GM19324 (cell line): ENCODE results near the gene GRIPAP1.

Source experiments
- ATAC-seq: cut with Tn5 transposase; IDR thresholded peaks from one replicate; pipeline ENCODE4 v1.9.1; 2021; ENCODE audit warnings: mild to moderate bottlenecking, moderate library complexity; ENCODE audit not compliant: unreplicated experiment, low FRiP score

The GRIPAP1 gene

DNA sequence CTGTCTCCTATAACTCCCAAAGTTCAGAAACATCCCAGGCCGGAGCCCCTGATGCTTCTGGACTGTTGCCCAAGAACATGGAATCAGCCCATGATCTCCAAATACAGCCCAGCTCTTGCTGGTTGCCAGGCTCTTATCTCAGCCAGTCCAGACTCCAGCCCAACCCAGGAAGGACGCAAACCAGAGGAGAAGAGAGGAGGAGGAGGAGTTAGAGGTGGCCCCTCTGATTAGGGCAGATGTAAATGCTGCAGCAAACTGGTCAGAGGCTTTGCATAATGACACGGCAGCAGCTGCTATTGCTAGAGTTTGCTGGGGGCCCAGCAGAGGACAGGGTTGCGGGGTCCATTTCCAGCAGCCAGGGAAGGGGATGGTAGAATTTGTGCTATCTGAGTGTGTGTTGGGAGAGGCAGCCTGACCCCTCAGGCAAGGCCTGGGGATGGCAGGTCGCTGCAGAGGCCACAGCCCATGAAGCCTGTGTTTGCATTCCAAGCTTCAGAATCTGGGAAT is 40.4 kb downstream of the GRIPAP1 start:
- ATAC-seq = no peak

DNA sequence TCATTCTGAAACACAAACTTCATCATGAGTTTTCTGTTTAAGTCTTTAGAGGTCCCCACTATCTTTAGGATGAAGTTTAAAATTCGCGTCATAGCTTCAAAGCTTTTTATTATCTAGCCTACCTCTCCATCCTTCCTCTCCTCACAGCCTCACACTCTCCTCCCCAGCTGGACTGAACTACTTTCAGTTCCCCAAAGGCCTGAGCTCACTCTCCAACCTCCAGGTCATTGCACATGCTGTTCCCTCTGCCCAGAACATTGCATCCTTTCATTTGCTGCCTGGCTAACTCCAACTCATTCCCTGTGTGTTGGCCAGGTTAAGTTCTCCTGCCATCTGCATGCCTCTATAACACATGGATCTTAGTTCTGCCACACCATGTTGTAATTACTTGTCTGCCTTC is 41.8 kb downstream of the GRIPAP1 start:
- ATAC-seq = no peak

DNA sequence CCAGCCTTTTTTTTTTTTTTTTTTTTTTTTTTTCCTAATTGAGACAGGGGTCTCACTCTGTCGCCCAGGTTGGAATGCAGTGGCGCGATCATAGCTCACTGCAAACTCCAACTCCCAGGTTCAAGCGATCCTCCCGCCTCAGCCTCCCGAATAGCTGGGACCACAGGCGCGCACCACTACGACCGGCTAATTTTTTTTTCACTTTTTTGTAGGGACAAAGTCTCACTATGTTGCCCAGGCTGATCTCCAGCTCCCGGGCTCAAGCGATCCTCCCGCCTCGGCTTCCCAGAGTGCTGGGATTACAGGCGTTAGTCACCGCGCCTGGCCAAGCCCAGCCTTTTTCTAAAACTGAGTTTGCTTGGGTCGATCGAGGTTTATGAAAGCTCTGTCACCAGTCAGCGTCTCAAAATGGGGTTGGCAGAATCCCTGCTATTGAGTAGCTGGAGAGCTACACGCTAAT is 43.4 kb downstream of the GRIPAP1 start:
- no peak for ATAC-seq

DNA sequence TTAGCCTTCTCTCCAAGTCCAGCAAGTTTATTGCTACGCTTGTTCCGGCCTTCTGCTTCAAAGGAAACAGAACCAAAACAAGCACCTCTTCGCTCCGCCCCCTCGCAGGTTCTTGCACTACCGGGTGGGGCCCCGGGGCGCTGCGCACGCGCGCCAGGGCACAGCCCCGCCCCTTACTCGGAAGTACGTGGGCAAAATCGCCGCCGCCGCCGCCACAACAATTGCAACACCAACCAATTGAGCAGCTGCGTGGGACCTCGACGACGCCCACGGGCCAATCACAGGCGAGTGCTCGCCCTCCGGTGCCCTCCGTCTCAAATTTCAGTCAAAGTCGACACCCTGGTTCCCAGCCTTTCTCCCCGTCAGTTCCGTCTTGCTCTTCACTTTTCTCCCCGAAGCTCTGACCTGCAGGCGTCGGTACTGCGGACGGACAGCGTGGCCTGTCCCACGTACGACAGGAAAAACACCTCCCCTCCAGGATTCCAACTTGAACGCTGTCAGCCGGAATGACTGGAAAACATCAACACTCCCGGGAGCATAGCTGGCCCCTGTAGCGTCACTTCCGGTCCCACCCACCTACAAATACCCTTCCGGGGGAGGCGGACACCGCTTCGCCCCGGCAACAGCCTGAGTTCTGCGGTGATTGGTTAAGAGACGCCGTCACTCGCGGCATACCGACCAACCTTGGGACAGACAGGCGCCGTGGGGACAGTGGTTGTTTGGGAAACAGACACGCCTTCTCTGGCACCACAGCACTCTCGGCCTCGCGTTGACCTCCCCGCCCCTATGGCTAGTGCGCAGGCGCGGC is 44.0 kb downstream of the GRIPAP1 start:
- peak; percentile 88 for ATAC-seq

DNA sequence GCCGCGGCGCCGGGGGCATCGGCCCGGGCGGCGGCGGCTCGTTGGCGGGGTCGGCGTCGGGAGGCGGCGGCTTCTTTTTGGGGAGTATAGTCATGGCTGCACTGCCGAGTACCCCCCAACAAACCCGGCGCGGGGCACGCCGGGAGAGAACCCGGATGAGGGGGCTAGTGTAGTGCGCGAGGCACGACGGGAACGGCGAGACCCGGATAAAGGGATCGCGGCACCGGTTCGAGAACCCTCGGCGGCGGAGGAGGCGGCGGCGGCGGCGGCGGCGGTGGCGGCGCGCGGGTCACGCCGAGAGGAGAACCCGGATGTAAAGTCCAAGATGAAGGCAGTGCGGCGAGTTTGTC is 44.6 kb downstream of the GRIPAP1 start, which contains the start of gene OTUD5:
Gene OTUD5 (minus strand): TSS at position 131 of the 350 bp plus-strand sequence. CDS start 37 bp downstream, at position 94.
- ATAC-seq = peak; percentile 34

DNA sequence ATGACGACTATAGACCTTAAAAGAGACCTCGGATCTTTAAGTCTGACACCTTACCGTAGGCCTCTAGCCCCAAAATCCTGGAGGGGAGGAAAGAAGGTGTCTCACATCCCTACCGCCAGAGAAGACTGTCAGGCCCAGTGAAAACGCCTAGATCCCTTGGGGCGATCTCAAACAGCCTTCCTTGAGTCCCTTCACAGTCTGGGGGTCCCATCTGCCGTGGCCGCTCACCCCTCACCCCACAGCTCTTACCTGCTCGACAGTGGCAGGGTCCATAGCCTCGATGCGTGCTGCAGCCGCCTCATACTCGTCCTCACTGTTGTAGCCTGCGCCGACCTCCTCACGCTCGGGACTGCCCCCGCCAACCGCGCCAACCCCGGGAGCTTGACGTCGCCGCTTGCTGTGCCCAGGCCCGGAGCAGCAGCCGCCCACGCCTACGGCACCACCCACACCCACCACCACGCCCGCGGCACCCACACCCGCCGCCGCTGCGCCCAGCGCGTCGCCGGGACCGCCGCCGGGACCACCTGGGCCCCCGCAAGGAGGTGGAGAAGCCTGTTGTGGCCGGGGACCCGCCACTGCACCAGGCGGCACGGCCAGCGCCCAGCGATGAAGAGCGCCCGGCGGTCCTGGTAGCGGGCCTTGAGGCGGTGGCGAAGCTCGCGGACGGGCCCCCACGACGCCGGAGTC is 45.2 kb downstream of the GRIPAP1 start:
- ATAC-seq = no peak

DNA sequence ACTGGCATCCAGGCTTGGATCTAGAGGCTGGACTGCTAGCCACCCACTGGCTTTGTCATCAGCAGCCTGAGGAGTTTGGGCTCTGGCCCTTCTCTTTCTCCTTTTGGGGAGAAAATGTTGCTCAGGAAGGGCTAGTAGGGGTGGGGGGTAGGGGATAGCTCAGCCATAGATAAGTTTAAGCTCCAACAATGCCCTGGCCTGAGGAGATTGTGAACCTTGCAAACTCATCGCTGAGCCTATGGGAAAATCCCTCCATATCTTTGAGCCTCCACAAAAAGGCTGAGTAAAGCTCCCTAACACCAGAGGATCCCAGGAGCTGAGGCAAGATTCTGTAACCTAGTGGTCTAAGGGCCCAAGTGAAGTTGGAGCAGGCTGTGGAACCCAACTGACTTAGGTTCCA is 53.5 kb downstream of the GRIPAP1 start:
- no peak for ATAC-seq

DNA sequence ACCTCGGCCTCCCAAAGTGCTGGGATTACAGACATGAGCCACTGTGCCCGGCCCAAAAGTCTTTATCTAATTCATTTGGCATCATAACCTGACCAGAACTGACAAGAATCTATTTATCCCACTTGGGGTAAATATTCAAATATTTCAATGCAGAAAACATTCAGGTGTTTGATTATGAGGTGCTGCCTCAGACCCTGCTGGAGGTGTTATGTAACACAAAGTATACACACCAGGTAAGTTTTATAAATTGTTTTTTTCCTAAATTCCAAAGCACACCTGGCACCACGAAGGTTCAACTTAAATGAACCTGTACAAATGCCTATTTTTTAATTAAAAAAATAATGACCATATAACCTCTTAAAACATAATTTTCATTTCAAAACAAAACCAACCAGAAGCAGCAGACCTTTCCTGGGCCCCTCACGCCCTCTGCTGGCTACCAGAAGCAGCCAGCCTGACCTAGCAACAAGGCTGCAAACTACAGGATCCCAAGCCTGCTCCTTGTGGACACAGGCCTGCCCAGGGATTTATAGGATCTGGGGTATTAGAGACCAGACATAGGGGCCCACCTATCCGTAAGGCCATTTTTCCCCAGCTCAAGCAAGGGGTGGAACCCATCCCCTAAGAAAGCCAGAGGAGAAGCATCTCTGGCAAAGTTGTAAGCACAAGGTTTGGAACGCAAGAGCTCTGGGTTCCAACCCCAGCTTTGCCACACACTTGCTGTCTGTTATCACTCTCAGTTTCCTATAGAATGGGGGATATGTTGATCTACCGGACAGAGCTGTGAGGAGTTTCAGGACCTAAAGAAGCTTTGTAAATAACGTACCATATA is 56.3 kb downstream of the GRIPAP1 start:
- ATAC-seq = no peak

DNA sequence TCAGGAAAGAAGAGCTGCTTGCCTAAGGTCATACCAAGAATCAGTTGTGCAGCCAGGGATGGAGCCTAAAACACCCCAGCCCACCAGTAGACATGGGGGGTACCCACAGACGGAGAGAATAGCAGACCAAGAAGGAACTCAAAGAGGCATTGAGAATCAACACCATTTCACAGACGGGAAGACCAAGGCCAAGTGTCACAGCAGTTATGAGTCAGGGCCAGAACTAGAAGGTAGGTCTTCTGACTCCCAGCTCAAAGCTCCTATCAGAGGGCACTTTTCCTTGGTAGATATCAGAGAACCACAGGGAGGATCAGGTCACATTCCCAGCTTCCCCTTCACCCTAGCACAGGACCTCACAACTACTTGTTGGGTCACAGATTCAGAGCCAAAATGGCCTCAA is 59.2 kb downstream of the GRIPAP1 start:
- no peak for ATAC-seq

DNA sequence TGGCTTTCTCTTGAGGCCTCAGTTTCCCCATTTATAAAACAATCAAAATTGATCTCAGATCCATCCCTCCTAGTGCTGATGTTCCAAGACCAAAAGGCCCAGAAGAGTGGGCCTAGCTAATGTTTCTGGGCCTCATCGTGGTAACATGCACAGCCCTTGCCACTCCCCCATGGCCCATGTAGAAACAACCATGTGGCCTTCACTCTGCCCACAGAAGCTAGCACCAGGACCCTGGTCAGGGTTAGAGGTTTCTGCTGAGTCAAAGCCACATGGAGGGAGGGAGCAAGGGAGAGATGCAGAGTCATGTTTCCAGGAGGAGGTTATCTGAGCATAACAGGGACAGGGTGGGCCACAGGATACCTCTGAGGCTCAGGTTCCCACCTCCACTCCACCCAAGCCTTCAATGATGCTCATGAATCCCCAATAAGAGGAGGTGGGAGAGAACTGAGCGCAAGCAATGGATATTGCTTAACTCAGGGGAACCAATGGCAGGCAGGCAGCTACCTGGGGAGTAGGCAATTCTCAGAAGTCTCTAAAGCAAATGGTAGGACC is 61.6 kb downstream of the GRIPAP1 start:
- ATAC-seq = no peak

DNA sequence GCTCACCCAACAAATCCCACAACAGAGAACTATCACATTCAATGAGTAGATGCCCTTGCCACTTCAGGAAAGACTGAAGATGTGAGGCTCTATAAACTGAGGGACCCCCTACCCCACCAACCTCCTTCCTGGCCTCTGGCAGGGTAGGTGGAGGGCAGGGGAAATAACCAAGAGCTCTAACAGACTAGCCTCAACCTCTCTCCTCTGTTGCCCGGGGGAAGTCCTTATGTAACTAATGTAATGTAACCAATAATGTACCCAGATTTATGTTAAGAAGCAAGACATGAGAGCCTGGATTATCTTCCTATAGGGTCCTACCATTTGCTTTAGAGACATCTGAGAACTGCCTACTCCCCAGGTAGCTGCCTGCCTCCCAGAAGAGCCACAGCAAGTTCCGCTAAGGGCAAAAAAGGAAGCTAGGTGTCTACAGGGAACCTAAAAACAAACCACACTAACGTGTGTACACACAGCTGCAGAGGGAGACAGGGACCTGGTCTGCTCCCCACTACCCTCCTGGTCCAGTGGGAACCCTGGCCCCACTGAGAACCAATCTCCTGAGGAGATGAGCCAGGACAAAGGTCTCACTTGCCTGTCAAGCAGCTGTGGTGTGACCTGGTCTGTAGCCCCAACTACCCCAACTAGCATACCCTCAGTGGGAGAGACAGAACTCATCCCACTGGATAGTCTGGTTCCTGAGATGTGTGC is 62.4 kb downstream of the GRIPAP1 start:
- no peak for ATAC-seq

DNA sequence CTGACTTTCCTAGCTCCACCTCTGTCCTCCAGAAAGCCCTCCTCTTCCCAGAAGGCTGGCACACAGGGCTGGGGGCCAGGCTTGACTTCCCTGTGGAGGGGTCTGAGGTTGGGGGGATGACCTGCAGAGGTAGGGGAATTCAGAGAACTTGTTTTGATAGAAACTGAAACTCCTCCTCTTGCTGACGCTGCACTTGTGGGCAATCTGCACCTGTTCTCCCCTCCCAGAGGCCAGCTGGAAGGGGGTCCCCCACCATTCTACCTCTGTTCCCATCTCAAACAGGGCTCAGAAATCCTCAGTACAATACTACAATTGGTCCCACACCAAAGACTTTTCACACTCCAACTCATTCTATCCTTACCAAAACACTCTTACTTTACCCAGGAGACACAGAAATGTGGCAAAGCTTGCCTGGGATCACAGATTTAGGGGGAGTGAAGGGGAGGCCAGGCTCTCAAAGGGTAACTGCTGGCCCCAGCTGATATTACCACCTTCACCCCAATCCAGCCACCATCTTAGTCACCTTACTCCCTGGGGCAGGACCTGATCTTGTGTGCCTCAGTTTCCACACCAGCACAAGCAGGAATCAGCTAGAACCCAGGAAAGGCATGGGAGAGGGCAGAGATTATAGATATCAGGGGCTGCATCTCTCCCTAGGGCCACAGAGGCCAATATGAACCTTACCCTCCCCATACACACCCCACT is 63.2 kb downstream of the GRIPAP1 start:
- ATAC-seq = peak; percentile 59

DNA sequence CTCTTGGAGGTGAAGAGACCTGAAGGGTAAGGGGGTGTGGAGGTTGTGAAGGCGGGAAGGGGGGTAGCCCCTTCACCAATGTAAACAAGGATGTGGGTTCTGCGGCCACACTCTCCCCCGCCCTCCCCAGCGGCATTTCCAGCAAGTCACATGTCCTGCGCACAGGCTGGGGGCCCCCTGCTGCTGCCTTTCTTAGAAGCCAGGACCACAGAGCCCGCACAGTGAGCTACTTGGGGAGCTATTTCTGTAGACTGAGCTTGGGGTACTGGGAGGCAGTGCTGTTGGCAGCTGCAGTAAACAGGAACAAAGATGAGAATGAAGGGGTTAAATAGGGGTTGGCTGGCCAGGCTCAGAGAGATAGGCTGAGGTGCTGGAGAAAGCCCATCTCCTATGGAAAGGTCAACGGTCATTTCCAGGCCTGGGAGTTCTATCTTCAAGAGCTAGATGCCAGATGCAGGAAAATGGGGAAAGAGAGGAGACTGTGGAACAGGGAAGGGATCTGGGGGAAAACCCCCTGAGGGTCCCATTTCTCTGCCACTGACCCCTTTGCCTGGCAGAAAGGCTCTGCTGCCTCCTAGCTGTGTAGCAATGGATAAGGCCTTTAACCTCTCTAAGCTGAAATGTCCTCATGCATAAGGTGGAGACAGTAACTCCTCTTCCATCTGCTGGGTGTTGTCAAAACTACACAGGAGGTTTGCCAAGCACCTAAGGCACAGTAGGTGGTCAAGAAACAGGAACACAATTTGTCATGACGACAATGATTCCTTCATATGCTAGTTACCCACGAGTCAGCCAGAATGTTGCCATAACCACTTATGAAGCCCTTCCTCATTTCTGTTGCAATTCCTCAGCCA is 64.8 kb downstream of the GRIPAP1 start:
- peak; percentile 67 for ATAC-seq

DNA sequence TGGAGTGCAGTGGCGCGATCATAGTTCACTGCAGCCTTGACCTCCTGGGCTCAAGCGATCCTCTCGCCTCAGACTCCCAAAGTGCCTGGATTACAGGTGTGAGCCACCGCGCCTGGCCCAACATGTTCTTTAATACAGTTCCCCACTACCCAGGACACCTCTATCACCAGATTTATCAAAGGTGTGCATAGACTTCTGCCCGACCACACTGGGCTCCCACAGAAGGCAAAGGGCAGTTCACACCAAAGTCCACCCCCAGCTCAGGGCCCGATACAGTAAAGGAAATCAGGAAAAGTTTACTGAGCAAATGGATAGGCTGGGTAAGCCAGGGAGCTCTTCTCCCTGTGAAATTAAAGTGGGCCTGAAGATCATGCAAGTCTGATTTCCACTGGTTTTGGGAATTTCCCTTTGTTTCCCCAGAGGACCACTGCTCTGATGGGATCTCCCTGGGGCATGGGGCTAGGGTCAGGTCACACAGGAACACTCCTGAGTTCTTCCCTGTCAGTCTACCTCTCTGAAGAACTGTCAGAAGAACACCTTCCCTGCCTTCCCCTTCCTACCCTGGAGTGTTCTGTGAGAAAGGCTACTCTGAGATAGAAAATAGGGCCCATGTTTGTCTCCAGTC is 65.5 kb downstream of the GRIPAP1 start:
- ATAC-seq = no peak

DNA sequence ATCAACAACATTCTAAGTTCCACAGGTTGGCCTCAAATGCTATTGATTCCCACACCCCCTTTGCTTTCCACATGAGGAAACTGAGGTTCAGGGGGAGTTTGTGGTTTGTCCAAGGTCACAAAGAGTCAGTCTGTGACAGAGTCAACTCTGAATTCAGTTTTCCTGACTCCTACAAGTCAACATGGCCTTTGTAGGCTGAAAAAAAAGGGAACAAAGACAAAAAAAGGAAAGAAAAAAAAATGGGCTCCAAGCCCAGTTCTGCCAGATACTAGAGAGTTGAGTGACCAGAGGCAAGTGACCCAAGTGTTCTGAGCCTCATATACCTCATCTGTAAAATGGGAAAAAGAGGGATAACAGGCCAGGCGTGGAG is 66.8 kb downstream of the GRIPAP1 start:
- ATAC-seq = no peak

DNA sequence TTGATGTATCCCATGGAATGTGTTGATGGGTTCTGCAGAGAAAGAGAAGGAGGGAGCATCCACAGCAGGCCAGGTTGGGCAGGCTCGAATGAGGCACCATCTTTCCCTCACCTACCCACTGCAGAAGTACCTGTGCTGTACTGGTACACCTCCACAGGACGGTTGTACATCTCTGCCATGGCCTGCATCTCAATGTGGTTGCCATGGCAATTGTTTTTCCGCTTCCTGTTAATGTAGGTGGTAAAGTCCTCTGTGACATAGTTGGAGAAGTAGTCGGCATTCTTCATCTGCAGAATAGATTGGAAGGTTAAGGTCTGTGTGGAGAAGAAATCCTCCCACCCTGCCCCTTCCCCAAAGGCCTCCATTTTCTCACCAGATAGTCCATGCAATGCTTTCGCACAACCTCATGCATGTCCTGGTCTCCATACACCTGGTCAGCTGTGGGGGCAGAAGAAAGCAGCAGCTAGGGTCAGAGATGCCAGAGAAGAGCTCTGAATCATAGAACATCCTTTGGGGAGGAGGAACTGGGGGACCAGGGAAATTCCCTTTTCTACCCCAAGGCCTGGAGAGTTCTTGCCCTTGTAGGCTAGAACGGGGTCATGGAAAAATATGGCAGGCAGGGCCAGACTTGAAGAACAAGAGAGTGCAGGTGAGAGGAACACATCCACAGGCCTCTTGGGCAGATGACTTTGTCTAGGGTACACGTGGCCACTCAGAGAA is 67.3 kb downstream of the GRIPAP1 start:
- no peak for ATAC-seq

DNA sequence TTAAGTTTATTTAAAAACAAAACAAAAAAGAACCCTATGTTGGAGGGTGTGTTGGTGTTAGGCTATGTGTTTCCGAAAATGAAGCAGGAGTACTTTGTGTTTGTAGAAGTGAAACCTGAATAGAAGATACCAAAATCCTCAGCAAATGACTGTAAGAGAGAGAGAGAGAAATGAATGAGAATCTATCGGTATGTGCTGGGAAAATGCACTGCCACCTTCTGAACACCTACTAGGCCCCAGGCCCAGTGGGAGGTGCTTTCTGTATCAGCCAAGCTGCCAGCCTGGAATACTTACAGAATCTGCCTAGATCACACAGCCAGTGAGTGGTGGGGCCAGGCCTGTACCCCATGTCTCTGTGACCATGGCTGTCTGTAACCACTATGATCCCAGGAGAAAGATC is 68.3 kb downstream of the GRIPAP1 start:
- no peak for ATAC-seq
